Activated CD8-positive, alpha-beta memory T cell treated with anti-CD3 and anti-CD28 coated beads, Interleukin-2, amount 50 U/mL, for 4 hours (primary cell): ENCODE measurements around the gene MNAT1.
"Not testable (repeated sequence)": the region's sequence is repeated elsewhere in the genome, so short reads cannot be mapped to it uniquely, and the experiment has no call there.

ENCODE experiments used
- DNase-seq: peaks from one replicate; pipeline ENCODE4 v3.0.0-alpha.2; 2020

Gene MNAT1

GRCh38 chr14:60890636-60891035, 156.1 kb downstream of the MNAT1 start:
- DNase-seq: not testable (repeated sequence)

DNA sequence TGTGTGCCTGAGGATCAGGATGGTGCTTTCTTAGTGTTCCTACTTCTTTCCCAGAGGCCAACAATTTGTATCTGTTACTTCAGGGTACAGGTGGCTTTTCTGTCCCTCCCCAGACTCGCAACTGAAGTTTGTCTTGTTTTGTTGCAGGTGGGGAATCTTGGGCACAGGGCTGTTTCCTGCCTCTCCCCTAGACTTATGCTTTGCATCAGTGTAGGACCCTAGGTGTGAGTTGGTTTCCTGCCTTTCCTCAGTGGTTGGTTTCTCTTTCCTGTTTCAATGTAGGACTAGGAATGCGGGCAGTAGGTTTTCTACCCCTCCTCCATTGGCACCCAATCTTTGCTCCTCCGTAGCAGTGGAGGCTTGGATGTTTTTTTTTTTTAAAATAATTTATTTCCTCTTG, 159.3 kb downstream of the MNAT1 start:
- no peak for DNase-seq

DNA sequence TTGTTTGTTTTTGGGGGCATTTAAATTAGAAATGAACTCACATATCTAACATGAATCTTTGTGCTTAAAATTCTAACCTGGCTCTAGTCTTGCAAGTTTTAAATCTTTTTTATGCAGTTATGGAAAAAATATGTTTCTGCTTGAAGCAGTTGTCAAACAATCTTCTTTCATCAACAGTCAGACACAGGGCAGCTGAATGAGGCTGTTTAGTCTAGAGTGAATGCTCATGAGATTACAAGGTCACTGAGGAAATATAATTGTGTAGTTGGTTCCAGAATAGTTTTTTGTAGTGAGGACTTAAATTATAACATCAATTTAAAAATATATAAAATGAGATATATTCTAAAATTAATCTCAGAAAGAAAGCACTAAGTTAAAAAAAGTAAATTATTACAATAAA, 169.8 kb downstream of the MNAT1 start:
- no peak for DNase-seq

GRCh38 chr14:60905923-60906322, 171.4 kb downstream of the MNAT1 start:
- no peak for DNase-seq

DNA sequence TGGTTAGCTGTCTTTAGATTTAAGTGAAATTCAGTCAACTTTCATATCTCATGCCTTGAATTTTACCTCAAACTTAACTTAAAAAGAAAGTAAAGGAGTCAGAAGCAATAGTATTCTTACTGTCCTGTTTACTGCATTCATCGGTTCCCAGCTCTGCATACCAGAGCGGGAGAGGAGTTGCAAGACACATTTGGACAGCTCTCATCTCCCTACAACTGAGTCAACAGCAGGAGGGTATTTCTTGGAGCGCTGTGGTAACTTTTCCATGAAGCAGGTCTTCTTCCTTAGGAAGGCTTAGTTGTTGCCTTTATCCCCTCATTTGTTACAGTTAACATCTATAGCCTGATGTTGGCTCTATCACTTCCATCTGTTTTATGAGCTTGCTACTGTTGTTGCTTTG, 181.2 kb downstream of the MNAT1 start:
- no peak for DNase-seq

- DNase-seq: no peak
Measured at GRCh38 chr14:60922050-60922449, 187.5 kb downstream of the MNAT1 start.

DNA sequence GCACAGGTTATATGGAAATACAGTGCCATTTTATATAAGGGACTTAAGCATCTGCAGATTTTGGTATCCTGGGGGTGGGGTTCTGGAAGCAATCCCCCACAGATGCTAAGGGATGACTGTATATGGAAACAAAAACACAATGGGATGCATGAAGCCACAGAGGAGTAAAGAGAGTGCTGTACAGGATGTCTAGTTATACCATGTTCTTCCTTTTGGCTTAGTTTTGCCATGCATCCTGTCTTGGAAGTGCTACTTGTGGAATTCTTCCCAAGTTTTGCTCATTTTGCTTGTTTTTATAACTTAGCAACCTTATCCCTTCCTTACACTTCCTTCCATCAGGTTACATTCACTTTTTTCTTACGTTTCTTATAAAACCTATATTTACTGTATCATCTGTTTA, 190.7 kb downstream of the MNAT1 start:
- no peak for DNase-seq

- DNase-seq: no peak
Measured at GRCh38 chr14:60926002-60926401, 191.4 kb downstream of the MNAT1 start.

GRCh38 chr14:60931218-60931617, 196.7 kb downstream of the MNAT1 start:
- no peak for DNase-seq

GRCh38 chr14:60933920-60934655, 199.5 kb downstream of the MNAT1 start:
- no peak for DNase-seq

DNA sequence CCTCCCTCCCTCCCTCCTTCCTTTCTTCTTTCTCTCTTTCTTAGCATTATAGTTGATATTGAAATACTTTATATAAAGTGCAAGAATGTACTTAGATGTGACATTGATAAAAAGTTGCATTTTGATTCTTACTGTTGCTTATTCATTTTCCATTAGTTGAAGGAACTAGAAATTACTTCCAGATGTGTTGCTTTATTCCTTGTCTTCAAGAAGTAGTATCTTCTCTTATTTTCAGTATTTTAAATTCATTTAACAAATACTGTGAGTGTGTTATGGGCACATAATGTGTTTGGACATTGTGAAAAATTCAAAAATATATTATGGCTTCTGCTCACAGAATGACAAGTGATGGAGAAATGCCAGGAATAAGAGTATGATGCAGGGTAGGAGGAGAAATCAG, 200.8 kb downstream of the MNAT1 start:
- DNase-seq: no peak

GRCh38 chr14:60943637-60944032, 209.1 kb downstream of the MNAT1 start:
- no peak for DNase-seq

- no peak for DNase-seq
Measured at GRCh38 chr14:60944204-60944603, 209.6 kb downstream of the MNAT1 start.

DNA sequence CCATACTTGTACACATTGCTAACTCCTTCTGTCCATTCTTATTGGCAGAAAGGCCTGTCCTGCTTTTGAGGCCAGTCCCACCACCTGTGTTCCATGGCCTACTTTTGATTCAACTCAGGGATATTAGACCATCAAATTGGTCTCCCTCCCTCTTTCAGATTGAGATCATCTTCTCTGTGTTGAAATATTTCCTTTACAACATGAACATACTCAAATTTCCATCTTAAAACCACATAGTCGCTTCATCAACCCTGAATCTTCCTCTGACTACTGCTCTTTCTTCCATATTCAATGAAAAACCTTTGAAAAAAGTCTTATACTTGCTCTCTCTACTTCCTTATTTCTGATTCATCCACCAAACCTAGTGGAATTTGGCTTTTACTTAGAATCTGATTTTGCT, 211.4 kb downstream of the MNAT1 start:
- no peak for DNase-seq

- DNase-seq: no peak
Measured at GRCh38 chr14:60946773-60947172, 212.2 kb downstream of the MNAT1 start.

GRCh38 chr14:60951776-60952435, 217.3 kb downstream of the MNAT1 start:
- DNase-seq: no peak

- no peak for DNase-seq
Measured at GRCh38 chr14:60956202-60956601, 221.6 kb downstream of the MNAT1 start.

GRCh38 chr14:60956632-60957031, 222.1 kb downstream of the MNAT1 start:
- no peak for DNase-seq

GRCh38 chr14:60958146-60958545, 223.6 kb downstream of the MNAT1 start:
- no peak for DNase-seq

GRCh38 chr14:60963761-60964160, 229.2 kb downstream of the MNAT1 start:
- DNase-seq: no peak

GRCh38 chr14:60964904-60965303, 230.3 kb downstream of the MNAT1 start:
- DNase-seq: no peak

GRCh38 chr14:60965402-60965801, 230.8 kb downstream of the MNAT1 start:
- DNase-seq: no peak

- DNase-seq: no peak
Measured at GRCh38 chr14:60968099-60968498, 233.5 kb downstream of the MNAT1 start.

GRCh38 chr14:60968671-60969070, 234.1 kb downstream of the MNAT1 start:
- no peak for DNase-seq

- no peak for DNase-seq
Measured at GRCh38 chr14:60970146-60970545, 235.6 kb downstream of the MNAT1 start.
